SK-N-SH treated with all-trans-retinoic acid at 6 μM for 48 hours (cell line): ENCODE data around the gene TMC8.

ENCODE experiments used
- ZC3H10 ChIP-seq: fragments of 250-450 bp; sonication (Bioruptor Pico); IDR thresholded peaks from 2 replicates; pipeline ENCODE4 v1.5.1; 2021; ENCODE audit warnings: mild to moderate bottlenecking, moderate library complexity
- TF ChIP-seq, protein P1 (sequence below): fragments of 250-450 bp; sonication (Bioruptor Pico); IDR thresholded peaks from 2 replicates; pipeline ENCODE4 v1.8.0; 2020; ENCODE audit warnings: mild to moderate bottlenecking, moderate library complexity, borderline replicate concordance
- TF ChIP-seq, protein P2 (sequence below): fragments of 250-450 bp; sonication (Bioruptor Pico); IDR thresholded peaks from 2 replicates; pipeline ENCODE4 v1.5.1; 2021; ENCODE audit warnings: mild to moderate bottlenecking, moderate library complexity

DNA sequence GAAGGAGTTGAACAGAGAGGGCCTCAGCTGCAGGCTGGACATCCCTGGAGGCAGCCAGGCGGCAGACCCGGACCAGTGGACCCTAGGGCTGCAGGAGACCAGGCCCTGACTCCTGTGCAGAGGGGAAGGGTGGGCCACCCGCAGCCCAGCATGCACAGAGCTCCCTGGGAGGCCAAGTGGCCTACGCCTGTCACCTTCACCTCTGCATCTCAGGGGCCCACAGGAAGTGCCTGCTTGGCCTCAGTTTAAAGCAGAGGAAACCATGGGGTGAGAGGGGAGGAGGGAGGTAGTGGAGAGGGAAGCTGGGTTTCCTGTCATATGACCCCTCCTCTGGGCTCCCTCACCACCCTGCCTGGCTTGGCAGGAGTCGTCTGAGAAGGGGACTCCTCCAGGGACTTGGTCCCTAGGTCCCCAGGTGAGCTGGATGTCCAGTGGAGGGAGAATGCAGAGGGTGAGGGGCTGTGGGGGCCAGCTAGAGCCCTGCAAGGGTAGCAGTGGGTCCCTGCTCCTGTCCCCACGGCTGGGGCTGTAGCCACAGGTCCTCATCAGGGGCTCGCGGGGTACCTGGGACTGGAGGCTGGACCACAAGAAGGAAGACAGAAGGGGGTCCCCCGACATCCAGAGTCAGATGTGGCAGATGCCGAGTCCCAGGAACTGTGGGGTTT is at the start of gene TMC8:
- no peak for TF ChIP-seq ZC3H10 (CRISPR knock-in tag)
- TF ChIP-seq, protein P1, sequence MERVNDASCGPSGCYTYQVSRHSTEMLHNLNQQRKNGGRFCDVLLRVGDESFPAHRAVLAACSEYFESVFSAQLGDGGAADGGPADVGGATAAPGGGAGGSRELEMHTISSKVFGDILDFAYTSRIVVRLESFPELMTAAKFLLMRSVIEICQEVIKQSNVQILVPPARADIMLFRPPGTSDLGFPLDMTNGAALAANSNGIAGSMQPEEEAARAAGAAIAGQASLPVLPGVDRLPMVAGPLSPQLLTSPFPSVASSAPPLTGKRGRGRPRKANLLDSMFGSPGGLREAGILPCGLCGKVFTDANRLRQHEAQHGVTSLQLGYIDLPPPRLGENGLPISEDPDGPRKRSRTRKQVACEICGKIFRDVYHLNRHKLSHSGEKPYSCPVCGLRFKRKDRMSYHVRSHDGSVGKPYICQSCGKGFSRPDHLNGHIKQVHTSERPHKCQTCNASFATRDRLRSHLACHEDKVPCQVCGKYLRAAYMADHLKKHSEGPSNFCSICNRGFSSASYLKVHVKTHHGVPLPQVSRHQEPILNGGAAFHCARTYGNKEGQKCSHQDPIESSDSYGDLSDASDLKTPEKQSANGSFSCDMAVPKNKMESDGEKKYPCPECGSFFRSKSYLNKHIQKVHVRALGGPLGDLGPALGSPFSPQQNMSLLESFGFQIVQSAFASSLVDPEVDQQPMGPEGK (CRISPR knock-in tag), result no peak
- TF ChIP-seq, protein P2, sequence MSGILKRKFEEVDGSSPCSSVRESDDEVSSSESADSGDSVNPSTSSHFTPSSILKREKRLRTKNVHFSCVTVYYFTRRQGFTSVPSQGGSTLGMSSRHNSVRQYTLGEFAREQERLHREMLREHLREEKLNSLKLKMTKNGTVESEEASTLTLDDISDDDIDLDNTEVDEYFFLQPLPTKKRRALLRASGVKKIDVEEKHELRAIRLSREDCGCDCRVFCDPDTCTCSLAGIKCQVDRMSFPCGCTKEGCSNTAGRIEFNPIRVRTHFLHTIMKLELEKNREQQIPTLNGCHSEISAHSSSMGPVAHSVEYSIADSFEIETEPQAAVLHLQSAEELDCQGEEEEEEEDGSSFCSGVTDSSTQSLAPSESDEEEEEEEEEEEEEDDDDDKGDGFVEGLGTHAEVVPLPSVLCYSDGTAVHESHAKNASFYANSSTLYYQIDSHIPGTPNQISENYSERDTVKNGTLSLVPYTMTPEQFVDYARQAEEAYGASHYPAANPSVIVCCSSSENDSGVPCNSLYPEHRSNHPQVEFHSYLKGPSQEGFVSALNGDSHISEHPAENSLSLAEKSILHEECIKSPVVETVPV (CRISPR knock-in tag), result no peak
